Kasumi-1 (cell line): Measurements from ENCODE around the gene IGFL3.
A peak's percentile ranks its signal among the peaks of the same experiment; 100 is the strongest.

Experiments used
- DNase-seq, 2 experiments: peaks; one replicate each; lab custom pipeline; 2025; lab: John Stamatoyannopoulos, UW

Gene IGFL3

GRCh38 chr19:46076951-46077814 is 47.3 kb downstream of the IGFL3 start:
- DNase-seq = peak; percentile 79 to 84

GRCh38 chr19:46076031-46076880 is 48.2 kb downstream of the IGFL3 start:
- no peak for DNase-seq

- DNase-seq = no peak
These were observed 51.1 kb downstream of the IGFL3 start for GRCh38 chr19:46073268-46073922.
